Fibroblast of villous mesenchyme (primary cell): ENCODE data around the gene C2orf49. TPM values are rescaled to one million over a fixed set of nuclear protein-coding genes. Genes with fewer than 3 reads are reported as not detected.

ENCODE experiments used
- DNase-seq: peaks from one replicate; pipeline ENCODE4 v3.0.0-alpha.2; 2010; ENCODE audit warnings: low read depth
- H3K4me3 ChIP-seq: 2 replicates; pipeline ENCODE4 v1.5.1; 2011; ENCODE audit warnings: low read depth, mild to moderate bottlenecking, low read length
- total RNA-seq: library from RNA; depleted of rRNA; stranded (reverse); fragments of >200 nt; gene quantifications from 2 replicates; pipeline ENCODE4 v1.2.3, GENCODE V29; 2012
- TF ChIP-seq, protein P1 (sequence below): IDR thresholded peaks from 2 replicates; pipeline ENCODE4 v1.5.1; 2012; ENCODE audit warnings: low read depth, mild to moderate bottlenecking, low read length; ENCODE audit not compliant: insufficient read depth

The C2orf49 gene
- total RNA-seq, 1 donor, result 23.7 TPM

DNA sequence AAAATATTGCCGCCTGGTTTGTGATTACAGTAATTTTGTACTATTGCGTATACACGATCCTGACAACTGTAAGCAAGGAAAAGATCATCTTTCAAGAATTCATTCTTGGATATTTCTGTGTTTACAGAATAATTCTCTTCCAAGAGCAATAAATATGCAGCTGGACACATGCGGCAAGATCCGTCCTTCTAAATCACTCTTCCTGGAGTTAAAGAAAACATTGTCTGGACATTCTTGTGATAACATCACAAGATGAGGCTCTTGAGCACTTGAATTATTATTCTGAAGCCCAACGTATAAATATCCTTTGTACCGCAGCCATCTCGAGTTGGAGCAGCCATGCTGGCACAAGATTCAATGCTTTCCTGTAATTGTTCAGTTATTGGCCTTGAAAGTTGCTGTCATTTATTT, 51.6 kb downstream of the C2orf49 start:
- peak; percentile 98 for DNase-seq
- TF ChIP-seq, protein P1, sequence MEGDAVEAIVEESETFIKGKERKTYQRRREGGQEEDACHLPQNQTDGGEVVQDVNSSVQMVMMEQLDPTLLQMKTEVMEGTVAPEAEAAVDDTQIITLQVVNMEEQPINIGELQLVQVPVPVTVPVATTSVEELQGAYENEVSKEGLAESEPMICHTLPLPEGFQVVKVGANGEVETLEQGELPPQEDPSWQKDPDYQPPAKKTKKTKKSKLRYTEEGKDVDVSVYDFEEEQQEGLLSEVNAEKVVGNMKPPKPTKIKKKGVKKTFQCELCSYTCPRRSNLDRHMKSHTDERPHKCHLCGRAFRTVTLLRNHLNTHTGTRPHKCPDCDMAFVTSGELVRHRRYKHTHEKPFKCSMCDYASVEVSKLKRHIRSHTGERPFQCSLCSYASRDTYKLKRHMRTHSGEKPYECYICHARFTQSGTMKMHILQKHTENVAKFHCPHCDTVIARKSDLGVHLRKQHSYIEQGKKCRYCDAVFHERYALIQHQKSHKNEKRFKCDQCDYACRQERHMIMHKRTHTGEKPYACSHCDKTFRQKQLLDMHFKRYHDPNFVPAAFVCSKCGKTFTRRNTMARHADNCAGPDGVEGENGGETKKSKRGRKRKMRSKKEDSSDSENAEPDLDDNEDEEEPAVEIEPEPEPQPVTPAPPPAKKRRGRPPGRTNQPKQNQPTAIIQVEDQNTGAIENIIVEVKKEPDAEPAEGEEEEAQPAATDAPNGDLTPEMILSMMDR, result no peak
- no peak overlapping the region for H3K4me3 ChIP-seq

DNA sequence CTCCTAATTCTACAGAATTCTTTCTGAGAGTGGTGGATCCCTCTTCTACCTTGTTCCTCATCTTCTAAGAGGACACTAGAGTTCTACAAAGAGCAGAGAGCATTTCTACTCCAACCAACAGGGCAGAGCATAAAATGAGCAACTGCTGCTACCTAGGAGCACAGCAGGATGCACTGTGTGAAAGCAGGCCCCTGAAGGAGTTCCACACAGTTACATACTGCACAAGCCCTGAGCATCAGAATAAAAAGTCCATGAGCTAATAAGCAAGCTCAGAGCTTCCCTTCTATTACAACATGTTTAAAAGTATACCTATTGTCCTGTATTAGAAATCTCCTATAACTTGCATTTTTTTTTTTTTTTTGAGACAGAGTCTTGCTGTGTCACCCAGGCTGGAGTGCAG, 53.1 kb downstream of the C2orf49 start:
- TF ChIP-seq, protein P1, result no peak
- DNase-seq, result no peak
- H3K4me3 ChIP-seq, result no peak overlapping the region

GRCh38 chr2:105391058-105391627, 53.8 kb downstream of the C2orf49 start:
- TF ChIP-seq, protein P1, result no peak
- H3K4me3 ChIP-seq, result peak overlapping the region; percentile 12
- DNase-seq, result peak; percentile 69

GRCh38 chr2:105391763-105392662, 54.7 kb downstream of the C2orf49 start:
- peak overlapping the region; percentile 12 for H3K4me3 ChIP-seq
- TF ChIP-seq, protein P1, result no peak
- no peak for DNase-seq

GRCh38 chr2:105393373-105394055, 56.2 kb downstream of the C2orf49 start:
- TF ChIP-seq, protein P1, result no peak
- DNase-seq, result peak; percentile 82
- peak overlapping the region; percentile 100 for H3K4me3 ChIP-seq

- H3K4me3 ChIP-seq, result peak overlapping the region; percentile 100
- TF ChIP-seq, protein P1, result no peak
- DNase-seq, result peak; percentile 76
Observed at GRCh38 chr2:105394951-105395611, 57.7 kb downstream of the C2orf49 start.
